ENCODE results near the gene GRAMD2A. TPM values are rescaled to one million over a fixed set of nuclear protein-coding genes. Genes with fewer than 3 reads are reported as not detected.

The GRAMD2A gene
- total and polyA plus RNA-seq, 10 of the 15 experiments (the other 5 are each of a cell fraction or from before 2014, with no cell fraction given): 0.02 to 0.35 TPM; not detected in 8

DNA sequence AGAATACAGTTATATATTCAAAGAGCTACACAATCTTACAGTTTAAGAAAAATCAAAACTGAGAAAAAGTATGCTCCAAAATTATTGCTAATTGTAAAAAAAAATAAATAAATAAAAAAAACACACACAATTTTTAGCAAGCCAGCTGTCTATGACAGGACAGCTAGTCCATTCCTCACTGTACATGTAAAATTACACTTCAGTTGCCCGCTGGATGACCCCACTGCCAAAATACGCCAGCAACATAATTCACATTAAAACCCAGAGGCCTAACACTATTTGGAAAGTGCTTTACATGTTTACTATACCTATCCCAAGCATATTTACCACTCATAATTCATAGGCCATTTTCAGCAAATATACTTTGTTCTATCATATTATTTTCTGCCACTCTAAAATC is 85.5 kb downstream of the GRAMD2A start:
- ChIA-PET SMC1A (ENCODE audit: uncharacterized antibody, unreplicated experiment) (interaction anchor here (0.7 to 1.9 kb wide), 9 partner anchors 20 to 382 kb away, joined by 3 to 7 read pairs (median 3); no protein-coding TSS in a partner anchor), POLR2A (interaction anchor here (0.7 to 1.6 kb wide), 2 partner anchors 9 to 27 kb away, joined by 3 to 4 read pairs; no protein-coding TSS in a partner anchor), RAD21 (ENCODE audit: unreplicated experiment) (interaction anchor here (0.9 to 2.0 kb wide), 7 partner anchors 19 to 221 kb away, joined by 3 to 9 read pairs (median 4); no protein-coding TSS in a partner anchor), CTCF (interaction anchor here (2.1 kb wide), 1 partner anchor 44 kb away, joined by 13 read pairs; no protein-coding TSS in a partner anchor)
- Histone ChIP-seq H3K4me3 (no peak overlapping the region), H3K27me3 (replicated peaks in 1 of 2; ENCODE audit: control insufficient read depth in 2 of 2, insufficient read depth in 2 of 2, low read length in 1 of 2) (no peaks in the 10 kb centered on the region), H3K9ac (ENCODE audit: control insufficient read depth, insufficient read depth, low read length) (no peak overlapping the region), H3K4me1 (ENCODE audit: control insufficient read depth, insufficient read depth, low read length) (peaks cover 4% of the 10 kb centered on the region; the same call in 1 of the 2 replicates), H3K27ac (ENCODE audit: control insufficient read depth, insufficient read depth) (no peak overlapping the region), H3K36me3 (ENCODE audit: control insufficient read depth in 2 of 2, insufficient read depth in 2 of 2, low read length in 1 of 2) (no peaks in the 10 kb centered on the region), H2AFZ (ENCODE audit: control insufficient read depth, low read depth, low read length) (no peak overlapping the region), H3K79me2 (ENCODE audit: control insufficient read depth, insufficient read depth, low read length) (peaks cover 18% of the 10 kb centered on the region), H3K9me3 (replicated peaks; ENCODE audit: control insufficient read depth, insufficient read depth, low read length) (no peaks in the 10 kb centered on the region), H4K20me1 (ENCODE audit: control insufficient read depth, insufficient read depth) (no peaks in the 10 kb centered on the region), H3K4me2 (ENCODE audit: control insufficient read depth, insufficient read depth) (no peak overlapping the region)
- in situ Hi-C loops (cut with MboI) (no loop called here), intact Hi-C loops (cut with micrococcal nuclease; ENCODE audit: unreplicated experiment) (no loop called here)
- WGBS (ENCODE audit: insufficient coverage, insufficient replicate concordance, low lambda C conversion rate, missing lambda C conversion rate): 75% methylated on average over 2 of the region's 2 CpGs
- no TSS peak for BruUV-seq (replicated peaks)
- ATAC-seq (no peak), DNase-seq (ENCODE audit: low read depth, low spot score) (no peak), FAIRE-seq (no peak)
- TF ChIP-seq MTA3 (IDR thresholded peaks at IDR 0.05; ENCODE audit: borderline replicate concordance, low read length): no peak
- TF ChIP-seq, protein P1, sequence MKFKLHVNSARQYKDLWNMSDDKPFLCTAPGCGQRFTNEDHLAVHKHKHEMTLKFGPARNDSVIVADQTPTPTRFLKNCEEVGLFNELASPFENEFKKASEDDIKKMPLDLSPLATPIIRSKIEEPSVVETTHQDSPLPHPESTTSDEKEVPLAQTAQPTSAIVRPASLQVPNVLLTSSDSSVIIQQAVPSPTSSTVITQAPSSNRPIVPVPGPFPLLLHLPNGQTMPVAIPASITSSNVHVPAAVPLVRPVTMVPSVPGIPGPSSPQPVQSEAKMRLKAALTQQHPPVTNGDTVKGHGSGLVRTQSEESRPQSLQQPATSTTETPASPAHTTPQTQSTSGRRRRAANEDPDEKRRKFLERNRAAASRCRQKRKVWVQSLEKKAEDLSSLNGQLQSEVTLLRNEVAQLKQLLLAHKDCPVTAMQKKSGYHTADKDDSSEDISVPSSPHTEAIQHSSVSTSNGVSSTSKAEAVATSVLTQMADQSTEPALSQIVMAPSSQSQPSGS (IDR thresholded peaks at IDR 0.05; ENCODE audit: low read length): no peak
- TF ChIP-seq, protein P2, sequence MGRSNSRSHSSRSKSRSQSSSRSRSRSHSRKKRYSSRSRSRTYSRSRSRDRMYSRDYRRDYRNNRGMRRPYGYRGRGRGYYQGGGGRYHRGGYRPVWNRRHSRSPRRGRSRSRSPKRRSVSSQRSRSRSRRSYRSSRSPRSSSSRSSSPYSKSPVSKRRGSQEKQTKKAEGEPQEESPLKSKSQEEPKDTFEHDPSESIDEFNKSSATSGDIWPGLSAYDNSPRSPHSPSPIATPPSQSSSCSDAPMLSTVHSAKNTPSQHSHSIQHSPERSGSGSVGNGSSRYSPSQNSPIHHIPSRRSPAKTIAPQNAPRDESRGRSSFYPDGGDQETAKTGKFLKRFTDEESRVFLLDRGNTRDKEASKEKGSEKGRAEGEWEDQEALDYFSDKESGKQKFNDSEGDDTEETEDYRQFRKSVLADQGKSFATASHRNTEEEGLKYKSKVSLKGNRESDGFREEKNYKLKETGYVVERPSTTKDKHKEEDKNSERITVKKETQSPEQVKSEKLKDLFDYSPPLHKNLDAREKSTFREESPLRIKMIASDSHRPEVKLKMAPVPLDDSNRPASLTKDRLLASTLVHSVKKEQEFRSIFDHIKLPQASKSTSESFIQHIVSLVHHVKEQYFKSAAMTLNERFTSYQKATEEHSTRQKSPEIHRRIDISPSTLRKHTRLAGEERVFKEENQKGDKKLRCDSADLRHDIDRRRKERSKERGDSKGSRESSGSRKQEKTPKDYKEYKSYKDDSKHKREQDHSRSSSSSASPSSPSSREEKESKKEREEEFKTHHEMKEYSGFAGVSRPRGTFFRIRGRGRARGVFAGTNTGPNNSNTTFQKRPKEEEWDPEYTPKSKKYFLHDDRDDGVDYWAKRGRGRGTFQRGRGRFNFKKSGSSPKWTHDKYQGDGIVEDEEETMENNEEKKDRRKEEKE (IDR thresholded peaks at IDR 0.05): no peak
- TF ChIP-seq JUNB (IDR thresholded peaks at IDR 0.05): no peak
